Mammary epithelial cell (primary cell): Measurements from ENCODE around the gene MTX1.

Experiments used
- EZH2 ChIP-seq: IDR thresholded peaks from 2 replicates; pipeline ENCODE4 v1.6.1; 2012; ENCODE audit warnings: low read length, inconsistent platforms, borderline replicate concordance
- TF ChIP-seq, protein P1 (sequence below), 2 donors: IDR thresholded peaks in 1 of 2; conservative IDR thresholded peaks in 1 of 2; 2 replicates each; pipeline ENCODE4 v1.5.1; 2011 to 2012; ENCODE audit warnings: inconsistent platforms in 2 of 2, low read length in 2 of 2, mild to moderate bottlenecking in 2 of 2, control low read depth in 1 of 2, low read depth in 1 of 2; ENCODE audit not compliant: insufficient read depth in 1 of 2; ENCODE audit errors: extremely low read depth in 1 of 2

DNA sequence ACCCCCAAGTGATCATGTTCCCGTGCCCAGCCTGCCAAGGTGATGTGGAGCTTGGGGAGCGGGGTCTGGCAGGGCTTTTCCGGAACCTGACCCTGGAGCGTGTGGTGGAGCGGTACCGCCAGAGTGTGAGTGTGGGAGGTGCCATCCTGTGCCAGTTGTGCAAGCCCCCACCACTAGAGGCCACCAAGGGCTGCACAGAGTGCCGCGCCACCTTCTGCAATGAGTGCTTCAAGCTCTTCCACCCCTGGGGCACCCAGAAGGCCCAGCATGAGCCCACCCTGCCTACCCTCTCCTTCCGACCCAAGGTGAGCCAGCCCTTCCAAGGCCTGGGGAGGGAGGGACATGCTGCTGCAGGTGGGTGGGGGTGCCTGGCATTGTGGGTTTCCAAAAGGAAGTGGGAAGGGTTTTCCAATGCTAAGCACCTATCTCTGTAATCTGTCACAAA, 32.5 kb upstream of the MTX1 start:
- TF ChIP-seq, protein P1, sequence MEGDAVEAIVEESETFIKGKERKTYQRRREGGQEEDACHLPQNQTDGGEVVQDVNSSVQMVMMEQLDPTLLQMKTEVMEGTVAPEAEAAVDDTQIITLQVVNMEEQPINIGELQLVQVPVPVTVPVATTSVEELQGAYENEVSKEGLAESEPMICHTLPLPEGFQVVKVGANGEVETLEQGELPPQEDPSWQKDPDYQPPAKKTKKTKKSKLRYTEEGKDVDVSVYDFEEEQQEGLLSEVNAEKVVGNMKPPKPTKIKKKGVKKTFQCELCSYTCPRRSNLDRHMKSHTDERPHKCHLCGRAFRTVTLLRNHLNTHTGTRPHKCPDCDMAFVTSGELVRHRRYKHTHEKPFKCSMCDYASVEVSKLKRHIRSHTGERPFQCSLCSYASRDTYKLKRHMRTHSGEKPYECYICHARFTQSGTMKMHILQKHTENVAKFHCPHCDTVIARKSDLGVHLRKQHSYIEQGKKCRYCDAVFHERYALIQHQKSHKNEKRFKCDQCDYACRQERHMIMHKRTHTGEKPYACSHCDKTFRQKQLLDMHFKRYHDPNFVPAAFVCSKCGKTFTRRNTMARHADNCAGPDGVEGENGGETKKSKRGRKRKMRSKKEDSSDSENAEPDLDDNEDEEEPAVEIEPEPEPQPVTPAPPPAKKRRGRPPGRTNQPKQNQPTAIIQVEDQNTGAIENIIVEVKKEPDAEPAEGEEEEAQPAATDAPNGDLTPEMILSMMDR (conservative IDR thresholded peaks at IDR 0.05 in 1 of 2, IDR thresholded peaks at IDR 0.05 in 1 of 2; ENCODE audit: extremely low read depth in 1 of 2, insufficient read depth in 1 of 2, low read depth in 1 of 2, low read length in 2 of 2), result no peak
- no peak for TF ChIP-seq EZH2
